NT2/D1 (cell line): Measurements from ENCODE around the gene BTBD7.

Experiments
- SUZ12 ChIP-seq: IDR thresholded peaks from 2 replicates; pipeline ENCODE4 v1.6.1; 2011; ENCODE audit not compliant: insufficient read length, insufficient read depth; ENCODE audit errors: extremely low read depth
- YY1 ChIP-seq: IDR thresholded peaks from 2 replicates; pipeline ENCODE4 v1.6.1; 2011; ENCODE audit not compliant: insufficient read length, insufficient read depth
- ZNF274 ChIP-seq: IDR thresholded peaks from 2 replicates; pipeline ENCODE4 v1.6.1; 2011; ENCODE audit warnings: mild to moderate bottlenecking, low read depth, low read length

DNA sequence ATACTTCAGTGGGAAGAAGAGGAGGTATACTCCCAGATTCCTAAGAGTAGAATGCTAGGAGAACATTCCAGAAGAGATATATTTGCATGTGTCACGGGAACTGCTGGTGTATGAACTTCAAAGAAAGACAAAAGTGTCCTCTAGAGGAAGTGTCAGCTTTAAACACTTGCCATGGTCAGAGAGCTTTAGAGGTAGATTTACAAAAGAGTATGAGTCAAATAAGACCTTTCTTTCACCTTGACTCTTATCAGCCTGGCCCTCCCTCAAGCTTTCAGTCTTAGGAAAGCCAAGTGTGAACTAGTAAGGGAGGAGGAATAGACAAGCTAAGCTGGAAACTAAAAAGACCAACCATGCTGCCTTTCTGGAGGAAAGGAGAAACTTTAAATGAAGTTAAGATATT, 48.8 kb upstream of the BTBD7 start:
- no peak for TF ChIP-seq YY1
- TF ChIP-seq SUZ12, result no peak
- no peak for TF ChIP-seq ZNF274
